Stimulated activated CD8-positive, alpha-beta memory T cell treated with anti-CD3 and anti-CD28 coated beads, Interleukin-12 subunit alpha, Interleukin-12 subunit beta, amount 100 ng/mL, for 24 hours (primary cell): Measurements from ENCODE around the gene KCNJ12.
"Not testable (repeated sequence)": the region's sequence is repeated elsewhere in the genome, so short reads cannot be mapped to it uniquely, and the experiment has no call there.

ENCODE experiments used
- DNase-seq: peaks from one replicate; pipeline ENCODE4 v3.0.0-alpha.2; 2020; ENCODE audit errors: extremely low read depth

KCNJ12 gene

GRCh38 chr17:21420503-21421090, 44.4 kb downstream of the KCNJ12 start:
- not testable (repeated sequence) for DNase-seq

DNA sequence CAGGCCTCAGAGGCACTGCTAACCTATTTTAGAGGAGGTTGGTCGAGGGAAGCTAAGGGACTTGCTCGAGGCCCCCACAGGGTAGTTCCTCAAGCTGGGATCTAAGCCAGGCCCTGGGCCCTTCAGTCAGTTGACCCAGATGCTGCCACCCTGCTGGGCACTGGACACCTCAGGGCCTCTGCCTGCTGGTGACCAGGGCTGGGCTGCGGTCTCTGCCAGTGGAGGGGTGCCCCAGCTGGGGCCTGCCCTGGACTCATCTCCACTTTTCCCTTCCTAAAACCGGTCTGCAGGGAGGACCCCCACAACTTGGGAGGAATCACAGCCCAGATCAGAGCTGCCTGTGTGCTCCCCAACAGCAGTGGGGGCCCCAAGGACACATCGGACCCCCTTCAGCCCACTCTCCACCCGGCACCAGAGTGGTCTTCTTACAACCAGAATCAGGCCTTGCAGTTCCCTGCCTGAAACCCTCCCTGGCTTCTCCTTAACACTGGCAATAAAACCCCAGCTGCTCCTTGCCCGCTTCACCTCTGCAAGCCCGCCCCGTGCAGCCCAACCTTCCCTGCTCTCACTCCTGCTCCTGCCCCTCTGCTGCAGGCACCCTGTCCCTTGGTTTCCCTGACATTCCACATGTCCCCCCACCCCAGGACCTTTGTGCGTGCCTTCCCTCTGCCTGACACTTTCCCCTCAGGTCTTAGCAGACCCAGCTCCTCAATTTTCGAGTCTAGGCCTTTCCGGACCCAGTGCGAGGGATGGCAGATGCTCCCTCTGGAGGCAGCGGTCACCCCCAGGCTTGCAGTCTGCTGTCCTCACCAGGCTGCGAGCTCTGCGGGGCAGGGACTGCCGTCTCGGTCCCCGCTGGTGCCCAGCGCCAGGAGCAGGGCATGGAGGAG, 45.5 kb downstream of the KCNJ12 start:
- DNase-seq, result not testable (repeated sequence)

- not testable (repeated sequence) for DNase-seq
Measured at GRCh38 chr17:21422311-21423189, 46.4 kb downstream of the KCNJ12 start.

- not testable (repeated sequence) for DNase-seq
Measured at GRCh38 chr17:21423190-21423493, 47.0 kb downstream of the KCNJ12 start.

DNA sequence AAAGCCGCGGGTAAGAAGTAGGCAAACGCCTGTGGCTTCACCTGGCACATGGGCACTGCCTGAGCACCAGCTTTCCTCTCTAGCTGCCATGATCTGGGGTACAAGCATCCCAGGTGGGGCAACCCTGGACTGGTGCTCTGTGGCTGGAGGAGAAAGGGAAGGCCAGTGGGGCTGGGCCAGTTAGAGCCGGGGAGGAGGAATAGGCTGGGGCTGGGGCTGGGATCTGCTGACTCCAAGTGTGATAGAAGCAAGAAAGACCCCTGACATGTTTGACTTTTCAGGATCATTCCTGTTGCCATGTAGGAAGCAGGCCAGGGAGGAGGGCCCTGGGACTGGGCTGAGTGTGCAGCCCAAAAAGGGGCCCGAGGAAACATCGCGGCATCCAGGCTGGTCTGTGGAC, 48.5 kb downstream of the KCNJ12 start:
- not testable (repeated sequence) for DNase-seq

DNA sequence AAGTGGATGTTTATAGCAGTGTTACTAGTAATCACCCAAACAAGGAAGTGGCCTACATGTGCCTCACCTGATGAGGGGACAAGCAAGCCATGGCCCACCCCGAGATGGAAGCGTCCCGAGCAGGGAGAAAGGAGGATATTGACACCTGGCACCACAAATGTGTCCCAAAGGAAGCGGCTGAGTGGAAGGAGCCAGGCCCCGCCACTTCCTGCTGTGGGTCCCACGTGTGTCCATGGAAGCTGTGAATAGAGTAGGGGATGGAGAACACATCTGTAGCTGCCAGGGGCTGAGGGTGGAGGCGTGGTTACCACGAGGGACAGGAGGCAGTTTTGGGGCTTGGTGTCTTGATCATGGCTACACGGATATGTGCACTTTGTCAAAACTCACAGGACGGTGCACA, 49.2 kb downstream of the KCNJ12 start:
- no peak for DNase-seq

GRCh38 chr17:21425736-21426135, 49.6 kb downstream of the KCNJ12 start:
- DNase-seq, result no peak

GRCh38 chr17:21426246-21426645, 50.1 kb downstream of the KCNJ12 start:
- DNase-seq, result not testable (repeated sequence)

GRCh38 chr17:21426876-21427275, 50.7 kb downstream of the KCNJ12 start:
- not testable (repeated sequence) for DNase-seq

DNA sequence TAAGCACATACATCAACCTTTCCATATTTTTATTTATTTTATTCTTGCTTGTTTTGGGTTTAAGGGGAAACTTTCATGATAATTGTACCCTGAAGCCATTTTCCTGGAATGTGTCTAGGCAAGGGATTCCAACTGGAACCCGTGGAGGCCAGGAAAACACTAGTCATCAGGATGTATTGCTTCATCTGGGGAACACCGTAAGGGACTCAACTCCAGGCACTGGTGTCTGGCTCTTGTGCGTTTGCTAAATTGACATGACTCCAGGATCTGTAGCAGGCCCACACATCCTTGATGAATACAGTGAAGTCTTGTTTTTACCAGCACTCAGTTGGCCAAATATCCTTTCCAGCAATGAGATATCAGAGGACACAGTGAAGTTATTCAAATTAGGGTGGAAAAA, 51.6 kb downstream of the KCNJ12 start:
- DNase-seq, result not testable (repeated sequence)

DNA sequence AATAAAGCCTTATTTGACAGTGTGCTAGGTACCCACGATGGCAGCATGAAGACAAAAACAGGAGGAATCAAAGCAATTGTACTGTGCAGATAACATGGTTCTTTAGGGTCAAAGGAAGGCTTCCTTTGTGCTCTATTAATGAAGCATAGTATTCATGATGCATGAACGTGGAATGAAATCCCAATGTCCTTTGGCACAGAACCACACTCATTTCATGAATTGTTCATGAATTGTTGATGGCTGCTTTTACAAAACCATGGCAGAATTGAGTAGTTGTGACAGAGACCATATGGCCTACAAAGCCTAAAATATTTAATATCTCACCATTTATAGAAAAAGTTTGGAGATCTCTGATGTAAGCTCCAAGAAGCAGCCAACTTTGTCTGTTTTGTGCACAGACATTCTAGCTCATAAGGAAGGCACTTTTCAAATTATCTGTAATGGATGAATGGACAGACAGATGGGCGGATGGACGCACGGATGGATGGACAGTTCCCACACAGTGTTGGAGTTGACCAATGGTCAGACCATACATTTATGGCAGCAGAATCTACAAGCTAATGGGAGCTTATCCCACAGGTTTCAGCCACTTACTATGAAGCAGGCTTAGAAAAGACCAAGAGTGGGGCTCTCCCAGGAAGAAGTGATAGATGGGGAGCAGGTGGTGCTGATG, 52.7 kb downstream of the KCNJ12 start:
- not testable (repeated sequence) for DNase-seq

DNA sequence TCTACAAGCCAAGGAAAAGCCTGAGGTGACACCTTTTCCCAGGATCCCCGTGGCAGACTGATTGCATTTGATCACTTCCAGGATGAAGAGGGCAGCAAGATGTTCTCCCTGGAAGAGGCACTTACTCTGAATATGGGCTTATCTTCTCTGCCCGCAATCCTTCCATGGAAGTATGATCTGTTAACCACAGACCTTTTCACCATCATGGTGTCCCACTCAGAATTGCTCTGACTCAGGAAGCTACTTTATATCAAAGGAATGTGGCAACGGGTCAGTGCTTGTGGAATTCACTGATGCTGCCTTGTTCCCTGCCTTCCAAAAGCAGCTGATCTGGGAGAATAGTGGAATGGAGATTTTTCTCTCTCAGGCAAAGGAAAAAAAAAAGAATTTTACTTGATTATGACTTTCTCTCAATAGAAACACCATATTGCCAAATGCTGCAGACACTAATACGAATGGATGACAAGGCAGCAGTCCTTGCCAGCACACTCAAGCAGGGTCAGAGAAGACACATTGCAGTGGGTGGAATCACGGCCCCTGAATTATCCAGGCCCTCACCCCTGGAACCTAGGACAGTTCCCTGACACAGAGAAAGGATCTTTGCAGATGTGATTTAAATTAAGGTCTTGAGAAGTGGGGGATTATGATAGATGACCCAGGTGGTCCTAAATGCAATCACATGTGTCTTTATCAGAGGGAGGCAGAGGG, 53.9 kb downstream of the KCNJ12 start:
- DNase-seq, result not testable (repeated sequence)

DNA sequence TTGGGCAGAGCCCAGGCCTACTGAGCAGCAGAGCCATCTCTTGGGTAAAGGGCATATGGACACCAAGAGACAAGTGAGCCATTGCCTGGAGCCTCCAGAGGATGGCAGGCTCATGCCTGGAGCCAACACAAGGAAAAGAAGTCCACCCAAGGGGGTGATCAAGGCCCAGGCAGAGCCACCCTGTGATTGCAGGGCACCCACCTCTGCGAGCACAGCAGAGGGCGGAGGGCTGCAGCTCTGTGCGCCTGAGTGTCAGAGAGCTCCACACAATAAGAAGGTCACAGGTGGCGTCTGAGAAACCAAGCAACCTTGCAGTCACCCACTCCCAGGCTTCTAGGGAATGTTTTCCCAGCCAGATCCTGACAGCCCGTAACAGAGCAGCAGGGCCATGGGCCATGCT, 57.8 kb downstream of the KCNJ12 start:
- DNase-seq, result not testable (repeated sequence)

- DNase-seq, result not testable (repeated sequence)
Measured at GRCh38 chr17:21434976-21435375, 58.8 kb downstream of the KCNJ12 start.

- not testable (repeated sequence) for DNase-seq
Measured at GRCh38 chr17:21436481-21436880, 60.3 kb downstream of the KCNJ12 start.

DNA sequence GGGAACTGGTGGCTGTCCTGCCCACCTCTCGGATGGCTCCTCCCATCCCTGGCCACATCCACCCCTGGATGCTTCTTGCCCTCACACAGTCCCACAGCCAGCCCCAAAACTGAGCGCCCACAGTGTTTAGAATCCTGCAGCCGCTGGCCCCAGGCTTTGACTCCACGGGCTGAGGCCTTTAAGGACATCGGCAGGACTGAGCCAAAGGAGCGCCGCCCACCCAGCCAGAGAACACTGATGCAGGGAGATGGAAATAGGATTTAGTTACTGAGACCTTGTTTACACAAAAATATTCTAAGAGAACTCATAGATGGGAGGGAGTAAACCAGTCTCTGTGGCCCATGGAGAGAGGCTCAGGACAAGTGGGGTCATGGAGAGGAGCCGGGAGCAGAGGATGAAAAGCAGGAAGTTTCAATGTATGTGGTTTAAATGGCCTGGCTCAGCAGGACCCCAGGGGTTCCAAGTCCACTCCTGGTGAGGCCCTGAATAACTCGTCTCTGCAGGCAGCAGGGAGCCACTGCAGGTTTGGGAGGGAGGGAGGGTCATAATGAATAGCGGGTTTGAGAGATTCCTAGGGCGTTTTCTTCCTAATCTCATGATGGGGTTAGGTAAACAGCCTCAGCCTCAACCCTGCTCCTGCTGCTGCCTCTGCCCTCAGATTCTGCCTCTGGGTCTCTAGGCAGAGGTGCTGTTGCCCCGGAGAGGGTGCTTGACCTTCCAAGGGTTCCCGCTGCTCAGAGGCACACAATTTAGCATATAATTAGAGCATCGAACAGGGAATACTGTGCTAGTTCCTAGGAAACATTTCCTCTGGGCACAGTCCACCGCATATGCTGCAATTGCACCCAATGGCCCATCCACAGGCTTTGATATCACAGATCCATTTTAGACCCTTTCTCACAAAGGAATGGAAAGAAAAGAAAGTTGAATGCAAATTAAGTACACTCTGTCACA, 61.0 kb downstream of the KCNJ12 start:
- DNase-seq, result not testable (repeated sequence)

GRCh38 chr17:21438316-21439014, 62.3 kb downstream of the KCNJ12 start:
- not testable (repeated sequence) for DNase-seq

- DNase-seq, result not testable (repeated sequence)
Measured at GRCh38 chr17:21439015-21439336, 62.8 kb downstream of the KCNJ12 start.

DNA sequence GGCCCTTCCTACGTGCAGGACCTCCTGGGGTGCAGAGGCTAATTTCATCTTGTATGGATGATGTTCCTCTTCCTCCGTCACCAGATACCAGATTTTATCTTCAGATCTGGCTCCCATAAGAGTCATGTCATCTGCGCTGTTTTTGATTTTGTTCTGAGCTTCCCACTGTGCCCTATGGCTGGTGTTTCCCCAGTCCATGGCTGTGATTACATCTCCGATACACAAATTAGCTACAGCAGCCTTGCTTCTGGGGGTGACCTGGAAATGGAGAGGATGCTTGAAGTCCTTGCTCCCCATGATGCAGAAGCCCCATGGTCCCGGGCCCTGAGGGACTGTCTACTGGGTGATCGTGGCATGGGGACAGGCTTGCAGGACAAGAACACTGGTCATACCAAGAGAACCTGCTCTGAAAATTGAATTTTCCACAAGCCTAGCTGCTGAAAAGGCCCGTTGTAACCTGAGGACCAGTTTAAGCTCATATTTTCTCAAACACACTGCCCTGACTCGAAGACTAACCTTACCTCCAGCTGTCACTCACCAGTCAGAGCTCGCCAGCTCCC, 69.0 kb downstream of the KCNJ12 start:
- no peak for DNase-seq
